Endothelial cell of umbilical vein (primary cell): ENCODE results near the gene PLEKHG5. TPM values are rescaled to one million over a fixed set of nuclear protein-coding genes. Genes with fewer than 3 reads are reported as not detected.

Source experiments
- BruUV-seq: library from RNA; stranded (reverse); fragments of 400-500 nt; replicated peaks from 2 replicates; lab custom pipeline; 2021; lab: Mats Ljungman, UMichigan
- CTCF ChIA-PET: fragments of 300-600, 350-600 bp; sonication (Branson Sonifier 250); formaldehyde crosslinking; loops from one replicate; lab custom pipeline; 2021; ENCODE audit warnings: antibody characterized with exemption, inconsistent platforms; lab: Charles Lee
- POLR2A ChIA-PET: fragments of 300-600, 350-600 bp; sonication (Branson Sonifier 250); formaldehyde crosslinking; loops from one replicate; lab custom pipeline; 2021; ENCODE audit warnings: antibody characterized with exemption, inconsistent platforms; lab: Charles Lee
- DNase-seq: peaks from one replicate; pipeline ENCODE4 v3.0.0-alpha.2; 2011; ENCODE audit warnings: low read depth, low spot score
- FAIRE-seq: peaks from 2 replicates; lab custom pipeline; 2011; peaks lifted over from hg19 to GRCh38; lab: Jason Lieb, UNC
- H2AFZ ChIP-seq: 2 replicates; pipeline ENCODE4 v1.6.0; 2012; ENCODE audit warnings: low read depth, low read length, control low read depth, inconsistent platforms
- H3K27ac ChIP-seq: 2 replicates; pipeline ENCODE4 v1.5.1; 2011; ENCODE audit warnings: low read depth, mild to moderate bottlenecking, control low read depth, low read length, moderate library complexity; ENCODE audit not compliant: insufficient read depth
- H3K27me3 ChIP-seq, 2 experiments: 2 replicates each; pipeline versions ENCODE4 v1.6.0 to v1.6.1; 2011; ENCODE audit warnings: low read length in 2 of 2, mixed read lengths in 1 of 2; ENCODE audit not compliant: control insufficient read depth in 2 of 2, insufficient read depth in 2 of 2
- H3K36me3 ChIP-seq, 2 experiments: 2 replicates in 1 of 2; 3 replicates in 1 of 2; pipeline ENCODE4 v1.5.1; 2011; ENCODE audit warnings: low read length in 2 of 2, mild to moderate bottlenecking in 1 of 2, moderate library complexity in 1 of 2; ENCODE audit not compliant: control insufficient read depth in 2 of 2, insufficient read depth in 2 of 2; ENCODE audit errors: extremely low read depth in 1 of 2
- H3K4me1 ChIP-seq: 3 replicates; pipeline ENCODE4 v1.5.1; 2011; ENCODE audit warnings: mild to moderate bottlenecking, low read length; ENCODE audit not compliant: control insufficient read depth, insufficient read depth; ENCODE audit errors: extremely low read depth
- H3K4me2 ChIP-seq: 2 replicates; pipeline ENCODE4 v1.6.1; 2011; ENCODE audit warnings: low read length, control low read depth, mixed read lengths; ENCODE audit not compliant: insufficient read depth
- H3K4me3 ChIP-seq, 3 experiments: fragments of 200-600 bp in 1 of 3; sonication (generic), shearing (Covaris generic) in 1 of 3; replicated peaks in 1 of 3; 2 replicates each; pipeline ENCODE4 v1.5.1; 2011 to 2016; ENCODE audit warnings: control low read depth in 3 of 3, low read length in 3 of 3, mild to moderate bottlenecking in 2 of 3, inconsistent platforms in 1 of 3, low read depth in 1 of 3, moderate library complexity in 1 of 3; ENCODE audit not compliant: insufficient read depth in 1 of 3
- H3K79me2 ChIP-seq: 2 replicates; pipeline ENCODE4 v1.6.0; 2012; ENCODE audit warnings: low read length, inconsistent platforms; ENCODE audit not compliant: control insufficient read depth, insufficient read depth
- H3K9ac ChIP-seq: replicated peaks from 2 replicates; pipeline ENCODE3; 2011; ENCODE audit warnings: low read length, control low read depth; ENCODE audit not compliant: insufficient read depth; ENCODE audit errors: extremely low read depth
- H3K9me1 ChIP-seq: replicated peaks from 3 replicates; pipeline ENCODE4 v1.6.0; 2011; ENCODE audit warnings: mild to moderate bottlenecking, low read length; ENCODE audit not compliant: control insufficient read depth, insufficient read depth; ENCODE audit errors: extremely low read depth
- H3K9me3 ChIP-seq: replicated peaks from 2 replicates; pipeline ENCODE4 v1.5.1; 2012; ENCODE audit warnings: low read length, inconsistent platforms; ENCODE audit not compliant: control insufficient read depth, insufficient read depth
- H4K20me1 ChIP-seq: replicated peaks from 2 replicates; pipeline ENCODE3; 2011; ENCODE audit warnings: mild to moderate bottlenecking, low read length; ENCODE audit not compliant: control insufficient read depth, insufficient read depth; ENCODE audit errors: extremely low read depth
- CTCF ChIP-seq, 2 donors: IDR thresholded peaks; 1 replicate in 1 of 2; 2 replicates in 1 of 2; pipeline ENCODE4 v1.5.1; 2011; ENCODE audit warnings: low read length in 2 of 2, mild to moderate bottlenecking in 2 of 2, moderate library complexity in 2 of 2, control low read depth in 1 of 2, inconsistent platforms in 1 of 2, low read depth in 1 of 2; ENCODE audit not compliant: insufficient read depth in 1 of 2; ENCODE audit errors: extremely low read depth in 1 of 2
- EZH2 ChIP-seq: IDR thresholded peaks from 2 replicates; pipeline ENCODE4 v1.6.1; 2012; ENCODE audit warnings: borderline replicate concordance, low read depth, mild to moderate bottlenecking, moderate library complexity, low read length, inconsistent platforms; ENCODE audit not compliant: severe bottlenecking
- FOS ChIP-seq: IDR thresholded peaks from 2 replicates; pipeline ENCODE4 v1.6.1; 2011; ENCODE audit warnings: mild to moderate bottlenecking, low read length, moderate library complexity, borderline replicate concordance; ENCODE audit not compliant: insufficient read depth
- GATA2 ChIP-seq: IDR thresholded peaks from 2 replicates; pipeline ENCODE4 v1.7.0; 2011; ENCODE audit warnings: low read depth, mild to moderate bottlenecking, moderate library complexity, mixed read lengths, low read length; ENCODE audit not compliant: insufficient read length, insufficient read depth
- JUN ChIP-seq: IDR thresholded peaks from 2 replicates; pipeline ENCODE4 v1.6.1; 2011; ENCODE audit warnings: borderline replicate concordance, low read depth; ENCODE audit not compliant: insufficient read length, insufficient read depth
- MAX ChIP-seq: IDR thresholded peaks from 2 replicates; pipeline ENCODE4 v1.6.1; 2011; ENCODE audit not compliant: insufficient read depth, insufficient read length
- MYC ChIP-seq: IDR thresholded peaks from one replicate; pipeline ENCODE4 v1.6.1; 2011; ENCODE audit warnings: mild to moderate bottlenecking, low read depth, low read length
- POLR2A ChIP-seq: IDR thresholded peaks from 2 replicates; pipeline ENCODE4 v1.6.1; 2012; ENCODE audit warnings: low read depth, mild to moderate bottlenecking, control low read depth, low read length
- POLR2AphosphoS5 ChIP-seq: IDR thresholded peaks from 2 replicates; pipeline ENCODE4 v1.6.1; 2012; ENCODE audit warnings: low read depth, mild to moderate bottlenecking, control low read depth, low read length, moderate library complexity; ENCODE audit not compliant: insufficient read depth
- dilution Hi-C: fragments of 300-500 bp; cut with MboI; formaldehyde crosslinking; loops from one replicate; pipeline ENCODE4 v1.15.0; 2019; ENCODE audit warnings: low sequenced_read_pairs; ENCODE audit not compliant: extremely low pct_ligation_motif_present
- intact Hi-C: fragments of 100-400 bp; cut with micrococcal nuclease; formaldehyde crosslinking; loops from one replicate; pipeline ENCODE4 v1.10.0; 2022
- polyA plus RNA-seq, 4 experiments: library from polyadenylated mRNA; depleted of rRNA in 3 of 4; stranded (reverse) in 3 of 4; unstranded in 1 of 4; fragments of >200 nt; gene quantifications; 2 replicates each; pipeline versions ENCODE4 v1.2.1 to v1.2.3, GENCODE V29; 2011 to 2012; ENCODE audit warnings: missing spikeins in 1 of 4
- total RNA-seq: library from RNA; stranded (reverse); gene quantifications from 2 replicates; pipeline ENCODE4 v1.2.3, GENCODE V29; 2021

Gene PLEKHG5
- total and polyA plus RNA-seq, 2 donors (not counting 3 experiments of a cell fraction or from before 2014, with no cell fraction given) = 30.6 to 56.9 TPM

DNA sequence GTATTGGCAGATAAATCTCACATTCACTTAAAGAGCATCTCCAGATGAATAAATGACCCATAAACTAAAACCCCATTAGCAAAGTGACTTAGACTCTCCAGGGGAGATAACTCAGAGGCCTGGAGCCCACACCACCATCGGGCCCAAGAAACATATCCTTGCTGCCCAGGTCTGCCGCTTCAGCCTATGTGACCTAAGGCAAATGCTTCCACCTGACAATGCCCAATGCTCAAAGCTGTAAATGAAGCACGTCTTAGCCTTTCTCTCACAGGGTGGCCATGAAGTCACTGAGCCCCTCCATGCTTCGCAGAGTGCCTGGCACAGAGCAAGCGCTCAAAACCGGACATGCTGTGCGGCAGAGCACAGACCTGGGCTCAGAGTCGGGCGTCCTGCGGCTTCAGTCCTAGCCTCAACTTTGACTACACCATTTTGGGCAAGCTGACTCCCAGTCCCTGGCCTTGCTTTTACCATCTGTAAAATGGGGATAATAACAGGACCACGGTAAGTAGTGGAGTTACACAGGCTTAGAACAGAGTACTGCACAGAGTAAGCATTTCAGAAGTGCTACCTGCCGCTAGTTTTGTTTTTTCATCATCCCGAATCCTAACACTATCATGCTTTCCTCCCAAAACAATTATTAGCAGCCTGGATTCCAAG, 39.2 kb upstream of the PLEKHG5 start:
- no peaks in the 10 kb centered on the region for H3K79me2 ChIP-seq
- DNase-seq = no peak
- H4K20me1 ChIP-seq = no peaks in the 10 kb centered on the region
- no peak for FAIRE-seq
- no peaks in the 10 kb centered on the region for H3K9me3 ChIP-seq
- no peaks in the 10 kb centered on the region for H3K27me3 ChIP-seq
- CTCF ChIA-PET = no interaction called here
- intact Hi-C loops (no loop called here), dilution Hi-C loops (no loop called here)
- no peaks in the 10 kb centered on the region for H3K9me1 ChIP-seq
- no peak overlapping the region for H3K4me2 ChIP-seq
- no peak overlapping the region for H3K9ac ChIP-seq
- H3K4me3 ChIP-seq = no peak overlapping the region
- POLR2A ChIA-PET = no interaction called here
- H2AFZ ChIP-seq = no peak overlapping the region
- TF ChIP-seq GATA2 (no peak), EZH2 (no peak), JUN (no peak), CTCF (IDR thresholded peaks at IDR 0.05; ENCODE audit: extremely low read depth in 1 of 2, insufficient read depth in 1 of 2, low read depth in 1 of 2, low read length in 2 of 2) (no peak), POLR2AphosphoS5 (no peak), MYC (no peak), MAX (no peak), POLR2A (no peak), FOS (no peak)
- BruUV-seq = no TSS peak
- H3K4me1 ChIP-seq = no peaks in the 10 kb centered on the region
- no peak overlapping the region for H3K27ac ChIP-seq
- peaks cover 15 to 33% of the 10 kb centered on the region in 2 experiments for H3K36me3 ChIP-seq
